Measurements from ENCODE around the gene IGSF9B.

Gene IGSF9B

DNA sequence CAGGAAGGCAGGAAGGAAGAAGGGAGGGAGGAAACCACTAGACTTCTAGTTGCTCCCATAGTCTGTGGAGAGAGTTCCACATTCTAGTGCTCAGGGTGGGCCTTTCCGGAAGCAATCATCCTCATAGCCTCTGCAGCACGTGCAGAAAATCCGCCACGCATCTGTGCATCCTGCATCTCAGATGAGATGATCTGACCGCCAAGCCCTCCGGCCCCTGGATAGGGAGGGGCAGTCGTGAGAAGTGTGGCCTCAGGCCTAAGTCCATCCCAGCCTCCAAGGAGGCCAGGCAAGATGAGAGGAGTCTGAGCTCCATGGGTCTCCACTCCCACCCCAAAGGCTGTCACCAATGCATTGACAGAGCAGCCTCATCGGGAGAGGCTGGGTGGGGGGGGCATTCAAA lies 30.4 kb upstream of the IGSF9B start:
- Histone ChIP-seq H3K4me3 (ENCODE audit: low read length) (no peak overlapping the region), H3K4me2 (ENCODE audit: low read length) (no peak overlapping the region), H3K27me3 (ENCODE audit: low read depth, low read length) (no peaks in the 10 kb centered on the region; the same call in 1 of the 2 replicates), H3K36me3 (replicated peaks; ENCODE audit: low read depth, low read length) (no peaks in the 10 kb centered on the region), H3K9ac (ENCODE audit: low read length) (no peak overlapping the region), H3K9me3 (ENCODE audit: insufficient read depth, low read length) (no peaks in the 10 kb centered on the region), H4K20me1 (ENCODE audit: insufficient read depth, low read length) (no peaks in the 10 kb centered on the region), H3K27ac (ENCODE audit: low read length) (no peak overlapping the region), H3K4me1 (ENCODE audit: low read length) (no peaks in the 10 kb centered on the region), H3K79me2 (ENCODE audit: low read length) (no peaks in the 10 kb centered on the region), H2AFZ (ENCODE audit: low read depth, low read length) (no peak overlapping the region)
- TF ChIP-seq EZH2phosphoT487 (IDR thresholded peaks at IDR 0.05; ENCODE audit: low read depth) = no peak
- TF ChIP-seq, protein P1, sequence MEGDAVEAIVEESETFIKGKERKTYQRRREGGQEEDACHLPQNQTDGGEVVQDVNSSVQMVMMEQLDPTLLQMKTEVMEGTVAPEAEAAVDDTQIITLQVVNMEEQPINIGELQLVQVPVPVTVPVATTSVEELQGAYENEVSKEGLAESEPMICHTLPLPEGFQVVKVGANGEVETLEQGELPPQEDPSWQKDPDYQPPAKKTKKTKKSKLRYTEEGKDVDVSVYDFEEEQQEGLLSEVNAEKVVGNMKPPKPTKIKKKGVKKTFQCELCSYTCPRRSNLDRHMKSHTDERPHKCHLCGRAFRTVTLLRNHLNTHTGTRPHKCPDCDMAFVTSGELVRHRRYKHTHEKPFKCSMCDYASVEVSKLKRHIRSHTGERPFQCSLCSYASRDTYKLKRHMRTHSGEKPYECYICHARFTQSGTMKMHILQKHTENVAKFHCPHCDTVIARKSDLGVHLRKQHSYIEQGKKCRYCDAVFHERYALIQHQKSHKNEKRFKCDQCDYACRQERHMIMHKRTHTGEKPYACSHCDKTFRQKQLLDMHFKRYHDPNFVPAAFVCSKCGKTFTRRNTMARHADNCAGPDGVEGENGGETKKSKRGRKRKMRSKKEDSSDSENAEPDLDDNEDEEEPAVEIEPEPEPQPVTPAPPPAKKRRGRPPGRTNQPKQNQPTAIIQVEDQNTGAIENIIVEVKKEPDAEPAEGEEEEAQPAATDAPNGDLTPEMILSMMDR (IDR thresholded peaks at IDR 0.05; ENCODE audit: low read depth, low read length) = no peak

- no peaks in the 10 kb centered on the region for H3K4me1 ChIP-seq (ENCODE audit: low read length)
- no peaks in the 10 kb centered on the region for H3K36me3 ChIP-seq (replicated peaks; ENCODE audit: low read depth, low read length)
- H4K20me1 ChIP-seq (ENCODE audit: insufficient read depth, low read length) = no peaks in the 10 kb centered on the region
- H3K79me2 ChIP-seq (ENCODE audit: low read length) = no peaks in the 10 kb centered on the region
- no peak overlapping the region for H2AFZ ChIP-seq (ENCODE audit: low read depth, low read length)
- H3K9ac ChIP-seq (ENCODE audit: low read length) = no peak overlapping the region
- no peaks in the 10 kb centered on the region for H3K9me3 ChIP-seq (ENCODE audit: insufficient read depth, low read length)
- H3K27me3 ChIP-seq (ENCODE audit: low read depth, low read length) = peaks cover 3% of the 10 kb centered on the region; the same call in 1 of the 2 replicates
- TF ChIP-seq, protein P1 (IDR thresholded peaks at IDR 0.05; ENCODE audit: low read depth, low read length) = no peak
- TF ChIP-seq EZH2phosphoT487 (IDR thresholded peaks at IDR 0.05; ENCODE audit: low read depth) = no peak
- H3K4me2 ChIP-seq (ENCODE audit: low read length) = no peak overlapping the region
- no peak overlapping the region for H3K4me3 ChIP-seq (ENCODE audit: low read length)
- no peak overlapping the region for H3K27ac ChIP-seq (ENCODE audit: low read length)
Observed at GRCh38 chr11:133985981-133986944, 29.5 kb upstream of the IGSF9B start.

GRCh38 chr11:133984828-133985227 lies 28.1 kb upstream of the IGSF9B start:
- Histone ChIP-seq H2AFZ (ENCODE audit: low read depth, low read length) (no peak overlapping the region), H3K9me3 (ENCODE audit: insufficient read depth, low read length) (no peaks in the 10 kb centered on the region), H3K79me2 (ENCODE audit: low read length) (no peaks in the 10 kb centered on the region), H3K4me1 (ENCODE audit: low read length) (no peaks in the 10 kb centered on the region), H3K9ac (ENCODE audit: low read length) (no peak overlapping the region), H3K4me3 (ENCODE audit: low read length) (no peak overlapping the region), H4K20me1 (ENCODE audit: insufficient read depth, low read length) (no peaks in the 10 kb centered on the region), H3K27ac (ENCODE audit: low read length) (no peak overlapping the region), H3K4me2 (ENCODE audit: low read length) (no peak overlapping the region), H3K27me3 (ENCODE audit: low read depth, low read length) (peaks cover 17% of the 10 kb centered on the region), H3K36me3 (replicated peaks; ENCODE audit: low read depth, low read length) (no peaks in the 10 kb centered on the region)
- no peak for TF ChIP-seq EZH2phosphoT487 (IDR thresholded peaks at IDR 0.05; ENCODE audit: low read depth)
- TF ChIP-seq, protein P1 (IDR thresholded peaks at IDR 0.05; ENCODE audit: low read depth, low read length) = no peak

DNA sequence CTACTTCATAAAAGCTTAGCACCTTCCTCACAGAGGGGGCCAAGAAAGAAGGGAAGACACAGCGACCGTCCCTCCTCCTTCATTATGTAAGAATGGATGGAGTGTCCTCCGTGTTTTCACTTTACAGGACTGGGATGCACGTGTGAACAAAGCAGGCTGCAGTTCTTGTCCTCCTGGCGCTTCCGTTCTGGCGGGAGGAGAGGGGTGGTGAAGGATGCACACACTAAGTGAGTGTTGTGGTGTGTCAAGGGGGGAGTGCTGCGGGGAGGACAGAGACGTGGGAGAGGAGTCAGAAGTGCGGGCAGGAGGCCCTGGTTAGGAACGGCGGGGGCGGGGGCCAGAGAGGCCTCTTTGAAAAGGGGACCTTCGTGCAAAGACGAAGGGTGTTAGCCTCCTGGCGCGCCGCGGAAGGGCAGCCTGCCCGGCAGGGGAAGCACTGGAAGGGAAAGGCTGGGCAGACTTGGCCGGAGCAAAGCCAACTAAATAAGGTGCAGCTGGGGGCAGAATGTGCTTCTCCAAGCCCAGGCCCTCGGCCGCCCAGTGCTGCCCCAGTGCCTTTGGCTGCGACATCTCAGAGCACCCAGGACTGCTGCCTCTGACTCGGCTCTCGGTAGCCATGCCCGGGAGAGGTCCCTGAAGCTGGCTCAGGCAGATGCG lies 27.0 kb upstream of the IGSF9B start:
- Histone ChIP-seq H3K9me3 (ENCODE audit: insufficient read depth, low read length) (no peaks in the 10 kb centered on the region), H3K9ac (ENCODE audit: low read length) (no peak overlapping the region), H3K27me3 (ENCODE audit: low read depth, low read length) (peaks cover 26% of the 10 kb centered on the region), H3K4me3 (ENCODE audit: low read length) (no peak overlapping the region), H3K4me1 (ENCODE audit: low read length) (no peaks in the 10 kb centered on the region), H2AFZ (ENCODE audit: low read depth, low read length) (no peak overlapping the region), H3K27ac (ENCODE audit: low read length) (no peak overlapping the region), H3K79me2 (ENCODE audit: low read length) (no peaks in the 10 kb centered on the region), H4K20me1 (ENCODE audit: insufficient read depth, low read length) (no peaks in the 10 kb centered on the region), H3K4me2 (ENCODE audit: low read length) (no peak overlapping the region), H3K36me3 (replicated peaks; ENCODE audit: low read depth, low read length) (no peaks in the 10 kb centered on the region)
- TF ChIP-seq, protein P1 (IDR thresholded peaks at IDR 0.05; ENCODE audit: low read depth, low read length) = no peak
- TF ChIP-seq EZH2phosphoT487 (IDR thresholded peaks at IDR 0.05; ENCODE audit: low read depth) = no peak

All from OCI-LY3 (cell line).